Progenitor cell of endocrine pancreas (in vitro differentiated cells): ENCODE results near the gene SLMAP. TPM values are rescaled to one million over a fixed set of nuclear protein-coding genes. Genes with fewer than 3 reads are reported as not detected.

ENCODE experiments used
- DNase-seq: peaks from one replicate; pipeline ENCODE4 v3.0.0; 2021; ENCODE audit warnings: low spot score; ENCODE audit not compliant: unreplicated experiment
- H3K27ac Mint-ChIP-seq: 2 replicates; pipeline ENCODE4 v1.8.0; 2021; ENCODE audit warnings: mild to moderate bottlenecking, moderate library complexity, mixed read lengths
- H3K27me3 Mint-ChIP-seq: 2 replicates; pipeline ENCODE4 v1.8.0; 2021; ENCODE audit warnings: mixed read lengths
- H3K36me3 Mint-ChIP-seq: 2 replicates; pipeline ENCODE4 v1.8.0; 2022; ENCODE audit warnings: mixed read lengths; ENCODE audit not compliant: insufficient read depth
- H3K4me1 Mint-ChIP-seq: 2 replicates; pipeline ENCODE4 v1.8.0; 2021; ENCODE audit warnings: low read depth, mixed read lengths
- H3K4me3 Mint-ChIP-seq: 2 replicates; pipeline ENCODE4 v1.8.0; 2021; ENCODE audit warnings: low read depth, mild to moderate bottlenecking, moderate library complexity, mixed read lengths
- H3K9me3 Mint-ChIP-seq: 2 replicates; pipeline ENCODE4 v1.8.0; 2021; ENCODE audit warnings: low read depth, mixed read lengths
- CTCF ChIP-seq: fragments of 200-600 bp; sonication (generic); IDR thresholded peaks from one replicate; pipeline ENCODE4 v1.5.0; 2021; ENCODE audit warnings: antibody characterized with exemption, mild to moderate bottlenecking; ENCODE audit not compliant: unreplicated experiment
- total RNA-seq: library from RNA; stranded (reverse); gene quantifications from 2 replicates; pipeline ENCODE4 v1.2.1, GENCODE V29; 2021

Gene SLMAP
- total RNA-seq, 1 donor from 2014 or later: 65.8 TPM

- Mint-ChIP-seq H3K36me3 (no peaks in the 10 kb centered on the region), H3K27ac (no peak overlapping the region), H3K4me1 (peaks cover 17% of the 10 kb centered on the region), H3K4me3 (no peak overlapping the region), H3K27me3 (peaks cover 4% of the 10 kb centered on the region), H3K9me3 (no peaks in the 10 kb centered on the region)
- no peak for DNase-seq
- no peak for TF ChIP-seq CTCF
These were observed 62.7 kb downstream of the SLMAP start for GRCh38 chr3:57818772-57819171.

GRCh38 chr3:57820479-57820878 lies 64.4 kb downstream of the SLMAP start:
- Mint-ChIP-seq H3K4me3 (no peak overlapping the region), H3K9me3 (no peaks in the 10 kb centered on the region), H3K36me3 (no peaks in the 10 kb centered on the region), H3K27ac (no peak overlapping the region), H3K4me1 (peaks cover 17% of the 10 kb centered on the region), H3K27me3 (peaks cover 19% of the 10 kb centered on the region)
- TF ChIP-seq CTCF: no peak
- no peak for DNase-seq

- Mint-ChIP-seq H3K4me3 (no peak overlapping the region), H3K9me3 (no peaks in the 10 kb centered on the region), H3K27ac (no peak overlapping the region), H3K27me3 (peaks cover 25% of the 10 kb centered on the region), H3K4me1 (peaks cover 19% of the 10 kb centered on the region), H3K36me3 (no peaks in the 10 kb centered on the region)
- DNase-seq: no peak
- no peak for TF ChIP-seq CTCF
These were observed 65.7 kb downstream of the SLMAP start for GRCh38 chr3:57821765-57822164.

- DNase-seq: no peak
- H3K4me1 Mint-ChIP-seq: peaks cover 25% of the 10 kb centered on the region
- H3K27me3 Mint-ChIP-seq: peaks cover 25% of the 10 kb centered on the region
- H3K36me3 Mint-ChIP-seq: no peaks in the 10 kb centered on the region
- H3K27ac Mint-ChIP-seq: no peak overlapping the region
- no peak overlapping the region for H3K4me3 Mint-ChIP-seq
- TF ChIP-seq CTCF: no peak
- no peaks in the 10 kb centered on the region for H3K9me3 Mint-ChIP-seq
These were observed 66.6 kb downstream of the SLMAP start for GRCh38 chr3:57822686-57823085.

- Mint-ChIP-seq H3K27me3 (peaks cover 25% of the 10 kb centered on the region), H3K36me3 (no peaks in the 10 kb centered on the region), H3K4me3 (no peak overlapping the region), H3K27ac (no peak overlapping the region), H3K9me3 (no peaks in the 10 kb centered on the region), H3K4me1 (peaks cover 33% of the 10 kb centered on the region)
- TF ChIP-seq CTCF: no peak
- DNase-seq: no peak
These were observed 69.0 kb downstream of the SLMAP start for GRCh38 chr3:57825116-57825515.
